Glutamatergic neuron (in vitro differentiated cells): ENCODE measurements around the gene NFYC. TPM values are rescaled to one million over a fixed set of nuclear protein-coding genes. Genes with fewer than 3 reads are reported as not detected.

Source experiments
- DNase-seq: peaks from one replicate; pipeline ENCODE4 v3.0.0; 2022
- H3K27ac Mint-ChIP-seq: one replicate; pipeline ENCODE4 v1.8.0; 2020; ENCODE audit warnings: mild to moderate bottlenecking, mixed read lengths, inconsistent platforms; ENCODE audit not compliant: unreplicated experiment
- H3K27me3 Mint-ChIP-seq: one replicate; pipeline ENCODE4 v1.8.0; 2020; ENCODE audit warnings: mild to moderate bottlenecking, moderate library complexity, mixed read lengths, inconsistent platforms; ENCODE audit not compliant: unreplicated experiment
- H3K36me3 Mint-ChIP-seq: one replicate; pipeline ENCODE4 v1.8.0; 2020; ENCODE audit warnings: mild to moderate bottlenecking, mixed read lengths, inconsistent platforms; ENCODE audit not compliant: unreplicated experiment
- H3K4me1 Mint-ChIP-seq: one replicate; pipeline ENCODE4 v1.8.0; 2020; ENCODE audit warnings: mild to moderate bottlenecking, low read depth, mixed read lengths, inconsistent platforms; ENCODE audit not compliant: unreplicated experiment
- H3K4me3 Mint-ChIP-seq: one replicate; pipeline ENCODE4 v1.8.0; 2020; ENCODE audit warnings: mild to moderate bottlenecking, mixed read lengths, inconsistent platforms; ENCODE audit not compliant: unreplicated experiment
- H3K9me3 Mint-ChIP-seq: one replicate; pipeline ENCODE4 v1.8.0; 2020; ENCODE audit warnings: mild to moderate bottlenecking, moderate library complexity, mixed read lengths, inconsistent platforms; ENCODE audit not compliant: unreplicated experiment
- total RNA-seq: library from RNA; stranded (reverse); fragmentation: NEBNext Ultra II Directional; extraction: Animal tissue kit (Norgen Biotek cat#: 25700); gene quantifications from one replicate; pipeline ENCODE4 v1.2.1, GENCODE V29; 2021; ENCODE audit not compliant: unreplicated experiment
- TF ChIP-seq, protein P1 (sequence below): fragments of 200-600 bp; sonication (generic); IDR thresholded peaks from one replicate; pipeline ENCODE4 v1.5.0; 2021; ENCODE audit not compliant: partially characterized antibody, unreplicated experiment

The NFYC gene
- total RNA-seq, 1 donor from 2014 or later, result 44.2 TPM

DNA sequence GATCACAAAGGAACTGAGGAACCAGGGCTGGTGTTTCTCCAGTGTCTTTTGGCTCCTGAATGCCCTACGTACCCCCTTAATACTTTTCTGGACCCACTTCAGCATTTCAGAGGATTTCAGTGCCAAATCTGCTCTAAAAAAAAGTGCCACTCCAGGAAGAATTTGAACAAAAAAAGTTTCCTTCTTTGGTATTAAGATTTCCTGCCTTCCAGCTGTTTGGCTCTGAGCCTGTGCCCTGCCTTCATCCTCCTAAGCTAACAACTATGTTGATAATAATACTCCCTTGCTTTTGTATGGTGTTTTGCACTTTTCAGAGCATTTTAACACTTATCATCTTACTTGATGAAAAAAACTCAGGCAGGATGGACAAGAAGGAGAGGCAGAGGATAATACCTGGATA, 15.0 kb upstream of the NFYC start:
- Mint-ChIP-seq H3K36me3 (no peaks in the 10 kb centered on the region), H3K27me3 (peaks cover 4% of the 10 kb centered on the region), H3K27ac (no peak overlapping the region), H3K4me3 (no peak overlapping the region), H3K4me1 (no peaks in the 10 kb centered on the region), H3K9me3 (no peaks in the 10 kb centered on the region)
- TF ChIP-seq, protein P1, sequence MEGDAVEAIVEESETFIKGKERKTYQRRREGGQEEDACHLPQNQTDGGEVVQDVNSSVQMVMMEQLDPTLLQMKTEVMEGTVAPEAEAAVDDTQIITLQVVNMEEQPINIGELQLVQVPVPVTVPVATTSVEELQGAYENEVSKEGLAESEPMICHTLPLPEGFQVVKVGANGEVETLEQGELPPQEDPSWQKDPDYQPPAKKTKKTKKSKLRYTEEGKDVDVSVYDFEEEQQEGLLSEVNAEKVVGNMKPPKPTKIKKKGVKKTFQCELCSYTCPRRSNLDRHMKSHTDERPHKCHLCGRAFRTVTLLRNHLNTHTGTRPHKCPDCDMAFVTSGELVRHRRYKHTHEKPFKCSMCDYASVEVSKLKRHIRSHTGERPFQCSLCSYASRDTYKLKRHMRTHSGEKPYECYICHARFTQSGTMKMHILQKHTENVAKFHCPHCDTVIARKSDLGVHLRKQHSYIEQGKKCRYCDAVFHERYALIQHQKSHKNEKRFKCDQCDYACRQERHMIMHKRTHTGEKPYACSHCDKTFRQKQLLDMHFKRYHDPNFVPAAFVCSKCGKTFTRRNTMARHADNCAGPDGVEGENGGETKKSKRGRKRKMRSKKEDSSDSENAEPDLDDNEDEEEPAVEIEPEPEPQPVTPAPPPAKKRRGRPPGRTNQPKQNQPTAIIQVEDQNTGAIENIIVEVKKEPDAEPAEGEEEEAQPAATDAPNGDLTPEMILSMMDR, result no peak
- no peak for DNase-seq

DNA sequence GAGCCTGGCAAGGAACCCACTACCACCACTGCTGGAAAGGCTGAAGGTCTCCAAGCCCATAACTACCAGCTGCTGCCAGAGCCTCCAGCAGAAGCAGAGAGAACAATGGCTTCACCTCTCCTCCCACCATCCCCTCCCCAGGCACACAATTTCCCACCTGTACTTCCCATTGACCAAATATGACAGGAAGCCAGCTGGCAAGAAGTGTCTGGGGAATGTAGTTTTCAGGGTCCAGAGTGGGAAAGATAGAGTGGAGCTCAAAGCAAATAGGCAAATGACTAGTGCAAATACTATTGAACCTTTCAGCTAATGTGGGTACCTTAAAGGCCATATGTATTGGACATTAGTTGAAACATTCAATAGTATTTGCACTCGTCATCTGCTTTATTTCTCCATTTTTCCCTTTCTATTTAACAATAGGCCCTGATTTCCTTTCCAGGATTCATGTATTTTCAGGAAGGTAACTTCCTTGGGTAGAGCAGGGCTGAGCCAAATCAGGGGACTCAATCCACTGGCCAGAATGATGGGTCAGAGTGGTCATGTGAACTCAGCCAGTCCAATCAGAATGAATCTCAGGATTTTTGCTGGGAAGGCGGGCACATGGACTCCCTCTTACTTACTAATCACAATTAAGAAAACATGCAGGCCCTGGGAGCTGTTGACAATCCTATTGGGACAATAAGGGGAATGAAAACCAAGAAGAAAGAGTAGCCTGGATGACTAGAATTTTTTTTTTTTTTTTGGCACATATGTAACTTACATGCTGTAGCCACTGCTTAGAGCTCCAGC, 12.1 kb upstream of the NFYC start:
- H3K27me3 Mint-ChIP-seq, result peaks cover 4% of the 10 kb centered on the region

DNA sequence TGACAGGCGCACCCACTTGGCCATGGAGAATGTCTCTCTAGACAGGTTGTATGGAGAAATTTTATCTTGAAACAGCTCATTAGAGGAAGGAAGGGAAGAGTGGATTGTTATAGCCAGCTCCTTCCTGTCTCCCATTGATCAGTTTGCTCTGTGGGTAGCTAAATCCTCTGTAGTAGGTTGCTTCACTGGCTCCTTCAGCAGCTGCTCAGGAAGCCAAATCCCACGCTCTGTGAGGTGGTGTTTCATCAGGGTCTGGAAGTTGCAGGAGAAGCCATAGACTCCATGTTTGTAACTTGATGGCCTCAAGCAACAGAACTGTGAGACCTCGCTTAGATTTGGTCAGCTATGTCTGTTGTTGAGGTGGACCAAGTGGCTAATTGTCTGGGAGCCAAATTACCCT, 6.8 kb upstream of the NFYC start:
- H3K36me3 Mint-ChIP-seq, result peaks cover 9% of the 10 kb centered on the region
- H3K9me3 Mint-ChIP-seq, result peaks cover 2% of the 10 kb centered on the region
- no peak overlapping the region for H3K4me3 Mint-ChIP-seq
- no peaks in the 10 kb centered on the region for H3K4me1 Mint-ChIP-seq
- no peak for DNase-seq
- peaks cover 3% of the 10 kb centered on the region for H3K27me3 Mint-ChIP-seq
- TF ChIP-seq, protein P1, result no peak
- no peak overlapping the region for H3K27ac Mint-ChIP-seq

More for the DNA sequence above, 12.1 kb upstream of the NFYC start:
- no peaks in the 10 kb centered on the region for H3K36me3 Mint-ChIP-seq
- no peaks in the 10 kb centered on the region for H3K4me1 Mint-ChIP-seq
- H3K27ac Mint-ChIP-seq, result no peak overlapping the region
- no peak for DNase-seq
- no peaks in the 10 kb centered on the region for H3K9me3 Mint-ChIP-seq
- H3K4me3 Mint-ChIP-seq, result no peak overlapping the region
- TF ChIP-seq, protein P1, result no peak

DNA sequence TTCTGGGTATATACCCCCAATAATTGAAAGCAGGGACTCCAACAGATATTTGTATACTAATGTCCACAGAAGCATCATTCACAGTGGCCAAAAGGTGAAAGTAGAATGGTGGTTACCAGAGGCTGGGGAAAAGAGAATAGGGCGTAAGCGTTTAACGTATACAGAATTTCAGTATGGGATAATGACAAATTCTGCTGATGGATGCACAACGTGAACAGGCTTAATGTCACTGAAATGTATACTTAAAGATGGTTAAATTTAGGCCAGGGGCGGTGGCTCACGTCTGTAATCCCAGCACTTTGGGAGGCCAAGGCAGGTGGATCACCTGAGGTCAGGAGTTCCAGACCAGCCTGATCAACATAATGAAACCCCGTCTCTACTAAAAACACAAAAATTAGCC, 4.4 kb upstream of the NFYC start:
- Mint-ChIP-seq H3K4me3 (no peak overlapping the region), H3K27ac (no peak overlapping the region), H3K4me1 (peaks cover 9% of the 10 kb centered on the region), H3K27me3 (peaks cover 7% of the 10 kb centered on the region), H3K36me3 (peaks cover 9% of the 10 kb centered on the region), H3K9me3 (peaks cover 7% of the 10 kb centered on the region)
- DNase-seq, result no peak
- TF ChIP-seq, protein P1, result no peak

DNA sequence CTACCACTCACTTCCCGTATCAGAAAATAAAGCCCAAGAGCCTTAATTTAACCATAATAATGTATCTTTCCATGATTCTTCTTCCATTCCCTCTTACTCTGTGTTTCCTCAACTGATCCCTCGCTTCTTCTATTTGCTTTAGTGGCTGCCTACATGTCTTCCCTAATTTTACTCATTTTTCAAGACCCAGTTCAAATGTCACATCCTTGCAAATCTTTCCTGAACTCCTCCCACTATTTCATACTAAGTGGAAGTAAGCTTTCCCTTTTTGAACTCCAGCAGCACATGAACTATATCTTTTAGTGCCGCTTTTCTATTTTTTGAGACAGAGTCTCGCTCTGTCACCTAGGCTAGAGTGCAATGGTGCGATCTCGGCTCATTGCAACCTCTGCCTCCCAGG, 3.8 kb upstream of the NFYC start:
- DNase-seq, result no peak
- peaks cover 9% of the 10 kb centered on the region for H3K36me3 Mint-ChIP-seq
- peaks cover 11% of the 10 kb centered on the region for H3K27me3 Mint-ChIP-seq
- H3K4me3 Mint-ChIP-seq, result no peak overlapping the region
- H3K4me1 Mint-ChIP-seq, result peaks cover 13% of the 10 kb centered on the region
- TF ChIP-seq, protein P1, result no peak
- no peak overlapping the region for H3K27ac Mint-ChIP-seq
- H3K9me3 Mint-ChIP-seq, result peaks cover 7% of the 10 kb centered on the region
